Medulla oblongata (tissue), 1 donor: ENCODE results near the gene RER1.

Experiments used
- DNase-seq: peaks from one replicate; pipeline ENCODE4 v3.0.0-alpha.2; 2015; ENCODE audit errors: extremely low spot score

The RER1 gene, protein sequence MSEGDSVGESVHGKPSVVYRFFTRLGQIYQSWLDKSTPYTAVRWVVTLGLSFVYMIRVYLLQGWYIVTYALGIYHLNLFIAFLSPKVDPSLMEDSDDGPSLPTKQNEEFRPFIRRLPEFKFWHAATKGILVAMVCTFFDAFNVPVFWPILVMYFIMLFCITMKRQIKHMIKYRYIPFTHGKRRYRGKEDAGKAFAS

DNA sequence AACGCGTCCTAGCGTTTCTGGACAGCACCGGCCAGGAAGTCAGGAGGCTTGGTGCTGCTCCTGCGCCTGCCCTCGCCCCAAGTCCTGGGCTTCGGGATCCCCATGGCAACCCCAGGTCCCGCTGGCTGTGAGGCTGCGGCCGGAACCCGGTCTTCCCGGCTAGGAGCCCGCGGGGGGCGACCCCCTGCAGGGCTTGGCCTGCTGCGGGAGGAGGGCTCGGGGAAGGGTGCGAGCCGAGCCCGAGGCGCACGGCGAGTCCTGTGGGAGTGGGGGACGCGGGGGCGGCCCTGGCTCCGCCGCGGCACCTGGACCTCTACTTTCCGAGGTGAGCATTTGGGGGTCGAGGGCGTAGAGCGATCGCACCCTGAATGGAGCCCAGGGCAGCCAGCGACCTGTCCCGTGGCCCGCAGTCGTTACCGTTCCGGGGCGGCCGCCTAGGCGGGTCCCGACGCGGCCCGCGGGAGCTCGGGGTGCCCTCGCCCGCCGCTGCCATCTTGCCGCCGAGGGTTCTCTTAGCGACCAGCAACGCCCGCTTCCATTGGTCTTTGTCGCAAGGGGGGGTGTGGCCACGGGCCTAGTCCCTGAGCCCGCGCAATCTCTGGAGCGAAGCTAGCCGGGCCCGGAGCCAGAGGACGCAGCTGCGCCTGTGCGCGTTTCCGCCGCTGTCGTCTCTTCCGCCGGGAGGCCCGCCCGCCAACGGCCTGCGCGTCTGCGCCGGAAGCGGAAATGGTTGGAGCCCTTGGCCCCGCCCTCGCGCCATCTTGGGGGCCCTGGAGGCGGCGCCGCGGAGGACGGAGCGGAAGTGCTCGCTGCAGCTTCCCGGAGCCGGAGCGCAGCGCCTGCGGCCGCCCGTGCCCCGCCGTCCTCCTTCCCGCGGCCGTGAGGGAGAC is at the start of gene RER1, which contains the start of gene MORN1:
Gene RER1 (plus strand): TSS at position 801 of the 890 bp plus-strand sequence. CDS start 3,950 bp downstream, outside the sequence.
Gene MORN1 (minus strand): TSS at position 514 of the 890 bp plus-strand sequence. CDS start 21 bp downstream, at position 493.
- DNase-seq, result peak; percentile 99

DNA sequence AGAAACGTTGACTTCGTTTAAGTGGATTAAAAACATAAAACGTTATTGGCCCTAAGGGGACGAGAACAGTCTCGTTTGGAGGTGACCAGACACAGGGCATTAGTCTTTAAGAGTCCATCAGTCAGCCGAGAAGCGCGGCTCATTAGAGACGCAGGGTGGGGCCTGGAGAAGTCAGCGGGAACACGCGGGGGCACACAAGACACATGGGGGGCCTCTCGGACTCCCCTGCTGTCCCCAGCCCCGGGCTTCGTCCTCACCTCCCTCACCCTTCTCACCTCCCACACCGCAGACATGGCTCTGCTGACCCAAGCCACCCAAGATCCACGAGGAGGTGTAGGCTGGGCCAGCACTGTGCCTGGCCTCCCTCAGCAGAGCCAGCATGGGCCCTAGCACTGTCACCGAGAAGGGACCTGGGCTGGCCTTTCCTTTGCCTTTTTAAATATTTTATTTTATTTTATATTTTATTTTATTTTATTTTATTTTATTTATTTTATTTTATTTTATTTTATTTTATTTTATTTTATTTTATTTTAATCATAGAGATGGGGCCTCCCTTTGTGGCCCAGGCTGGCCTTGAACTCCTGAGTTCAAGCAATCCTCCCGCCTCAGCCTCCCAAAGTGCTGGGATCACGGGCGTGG is 49.1 kb upstream of the RER1 start:
- DNase-seq, result no peak

DNA sequence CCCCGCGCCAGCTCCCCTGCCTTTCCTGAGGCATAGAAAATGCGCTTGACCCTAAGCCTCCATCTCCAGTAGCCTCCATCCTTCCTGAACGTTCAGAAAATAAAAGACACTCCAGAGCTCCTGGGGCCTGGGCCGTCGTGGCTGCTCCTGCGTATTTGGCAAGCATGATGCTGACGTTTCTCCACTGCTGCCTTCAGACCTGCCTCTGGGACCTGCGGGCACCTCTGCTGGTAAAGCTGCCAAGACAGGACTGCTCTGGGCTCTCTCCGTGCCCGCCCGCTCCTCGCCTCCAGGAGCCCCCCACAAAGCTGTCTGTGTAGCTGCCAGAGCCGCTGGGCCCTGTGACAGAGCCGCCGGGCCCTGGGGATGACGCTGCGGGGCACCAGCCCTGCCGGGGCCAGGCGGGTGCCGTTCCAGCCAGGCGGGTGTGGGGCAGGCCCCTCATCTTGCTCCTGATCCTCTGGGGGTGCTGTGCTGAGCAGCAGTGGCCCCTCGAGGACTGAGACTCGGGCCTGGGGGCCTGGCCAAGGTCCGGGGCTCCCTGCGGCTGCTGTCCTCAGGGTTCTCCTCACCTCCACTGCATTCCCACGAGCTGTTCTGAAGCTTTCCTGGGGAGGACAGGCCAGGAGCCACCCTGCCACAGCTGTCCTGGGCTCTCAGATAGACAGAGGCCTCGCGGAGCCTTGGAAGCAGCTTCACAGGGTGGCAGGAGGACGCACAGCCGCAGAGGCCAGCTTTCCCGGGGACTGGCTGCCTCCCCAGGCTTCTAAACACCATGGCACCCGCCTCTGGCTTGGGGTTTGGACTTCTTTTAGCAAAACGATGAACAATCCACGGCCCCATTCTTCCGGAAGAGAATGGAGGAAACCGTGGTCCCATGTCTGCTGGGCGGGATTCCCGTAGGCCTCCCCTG is 48.4 kb upstream of the RER1 start:
- DNase-seq, result peak; percentile 64

DNA sequence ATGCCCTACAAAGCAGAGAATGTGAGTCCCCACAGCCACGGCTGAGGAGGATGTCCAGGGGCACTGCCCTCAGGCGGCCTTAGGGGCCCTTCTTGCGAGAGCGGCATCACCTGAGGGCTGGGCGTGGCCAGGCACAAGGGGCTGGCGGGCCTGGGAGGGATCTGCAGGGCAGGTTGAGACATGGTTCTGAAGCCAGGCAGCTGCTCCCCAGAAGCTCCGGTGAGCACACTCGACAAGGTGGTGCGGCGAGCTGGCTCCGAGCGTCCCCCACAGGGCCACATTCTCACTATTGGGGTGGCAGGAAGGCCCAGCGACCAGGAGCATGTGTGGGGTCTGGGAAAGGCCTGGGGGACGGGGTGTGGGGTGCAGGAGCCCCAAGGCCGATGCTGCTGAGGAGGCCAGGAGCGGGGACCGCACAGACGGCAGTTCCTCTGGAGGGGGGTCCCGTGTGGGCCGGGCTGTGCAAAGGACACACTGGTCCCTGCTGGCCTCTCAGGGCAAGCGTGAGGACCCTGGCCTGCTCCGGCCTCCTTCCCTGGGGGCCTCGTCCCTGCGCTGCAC is 47.4 kb upstream of the RER1 start:
- no peak for DNase-seq

DNA sequence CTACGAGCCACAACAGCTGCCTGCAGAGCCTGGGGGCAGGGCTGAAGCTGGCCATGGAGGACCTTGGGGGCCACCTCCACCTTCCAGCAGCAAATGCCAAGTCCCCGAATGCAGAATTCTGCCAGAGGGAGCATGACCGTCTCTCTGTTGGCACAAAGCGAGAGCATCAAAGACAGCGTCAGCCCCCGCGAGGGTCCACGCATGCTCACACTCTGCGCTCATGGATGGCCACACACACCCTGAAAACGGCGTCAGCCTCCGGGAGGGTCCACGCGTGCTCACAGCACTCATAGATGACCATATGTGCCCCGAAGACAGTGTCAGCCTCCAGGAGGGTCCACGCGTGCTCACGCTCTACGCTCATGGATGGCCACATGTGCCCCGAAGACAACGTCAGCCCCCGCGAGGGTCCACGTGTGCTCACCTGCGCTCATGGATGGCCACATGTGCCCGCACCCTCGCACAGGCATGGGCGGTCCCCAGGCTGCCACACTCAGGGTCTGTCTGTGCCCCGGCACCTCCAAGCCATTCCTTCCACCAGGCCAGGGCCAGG is 46.8 kb upstream of the RER1 start:
- DNase-seq, result no peak

DNA sequence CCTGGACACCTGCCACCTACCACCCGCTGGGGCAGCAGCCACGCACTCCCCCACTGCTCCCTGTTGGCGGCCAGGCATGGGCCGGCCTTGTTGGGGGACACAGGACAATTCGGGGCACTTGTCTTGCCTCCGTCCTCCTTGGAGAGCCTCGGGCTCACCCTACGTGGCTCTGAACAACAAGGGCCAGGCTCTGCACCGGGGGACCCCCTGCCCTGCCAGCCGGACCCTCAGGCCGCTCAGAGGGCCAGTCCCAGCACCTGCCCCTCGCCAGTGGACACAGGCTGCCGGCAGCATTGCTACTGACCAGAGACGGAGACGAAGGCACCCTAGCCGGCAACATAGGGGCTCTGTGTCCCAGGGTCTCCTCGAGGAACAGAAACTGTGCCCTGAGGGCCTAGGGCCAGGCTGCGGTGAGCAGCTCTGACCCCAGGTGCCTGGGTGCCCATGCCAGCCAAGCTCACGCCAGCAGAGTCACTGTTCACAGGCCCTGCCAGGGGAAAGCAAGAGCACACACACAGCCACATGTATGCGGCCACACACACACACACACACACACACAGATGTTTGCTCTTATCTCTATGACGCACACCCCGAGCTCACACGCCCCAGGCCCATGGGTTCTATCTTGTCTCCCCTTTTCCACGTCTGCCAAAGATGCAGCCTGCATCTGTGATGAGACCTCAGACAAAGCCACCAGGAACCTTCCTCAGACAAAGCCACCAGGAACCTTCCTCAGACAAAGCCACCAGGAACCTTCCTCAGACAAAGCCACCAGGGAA is 46.2 kb upstream of the RER1 start:
- DNase-seq, result no peak

DNA sequence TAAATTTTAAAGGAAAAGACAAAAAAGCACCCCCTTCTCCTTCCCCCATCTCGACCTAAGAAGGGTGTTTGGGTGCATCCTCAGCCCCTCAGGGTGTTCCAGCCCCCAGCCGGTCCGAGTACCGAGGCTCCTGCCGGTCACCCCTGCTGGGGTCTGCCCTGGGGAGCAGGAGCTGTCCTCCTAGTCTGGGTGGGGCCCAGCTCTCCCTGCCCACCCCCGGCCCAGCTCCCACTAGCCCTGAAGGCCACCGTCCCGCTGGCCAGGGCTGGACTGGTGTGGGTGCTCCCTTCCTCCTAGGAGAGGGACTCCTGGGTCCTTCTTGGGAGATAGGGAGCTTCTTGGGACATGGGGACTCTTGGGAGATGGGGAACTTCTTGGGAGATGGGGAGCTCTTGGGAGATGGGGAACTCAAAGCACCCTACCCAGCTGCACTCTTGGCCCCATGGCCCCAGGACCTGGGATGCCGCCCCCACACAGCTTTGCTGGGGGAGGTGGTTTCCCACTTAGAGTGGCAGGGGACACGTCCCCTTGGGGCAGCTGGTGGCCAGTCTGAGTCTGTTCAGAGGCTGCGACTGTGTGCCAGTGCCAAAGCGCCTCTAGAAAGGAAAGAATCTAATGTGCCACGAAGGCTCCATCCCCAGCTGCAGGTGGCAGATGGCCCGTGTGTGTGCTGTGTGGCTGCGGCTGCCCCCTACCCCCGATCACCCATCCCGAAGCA is 44.8 kb upstream of the RER1 start:
- DNase-seq, result no peak

DNA sequence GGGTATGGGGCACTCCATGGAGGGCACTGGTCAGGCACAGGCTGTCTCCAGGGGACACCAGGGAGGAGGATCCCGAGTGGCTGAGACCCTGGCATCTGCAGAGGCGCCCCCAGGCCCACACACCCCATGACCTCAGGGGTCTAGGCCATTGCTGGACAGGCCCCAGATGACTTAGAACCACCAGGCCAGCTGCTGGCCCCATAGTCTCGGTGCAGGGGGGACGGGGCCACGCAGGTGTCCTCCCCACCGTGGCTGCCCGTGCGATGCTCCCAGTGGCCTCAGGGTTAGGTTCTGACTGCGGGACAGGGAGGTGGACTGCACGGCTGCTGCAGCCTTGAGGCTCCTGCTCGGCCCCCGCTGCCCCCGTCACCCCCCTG is 44.2 kb upstream of the RER1 start:
- no peak for DNase-seq

DNA sequence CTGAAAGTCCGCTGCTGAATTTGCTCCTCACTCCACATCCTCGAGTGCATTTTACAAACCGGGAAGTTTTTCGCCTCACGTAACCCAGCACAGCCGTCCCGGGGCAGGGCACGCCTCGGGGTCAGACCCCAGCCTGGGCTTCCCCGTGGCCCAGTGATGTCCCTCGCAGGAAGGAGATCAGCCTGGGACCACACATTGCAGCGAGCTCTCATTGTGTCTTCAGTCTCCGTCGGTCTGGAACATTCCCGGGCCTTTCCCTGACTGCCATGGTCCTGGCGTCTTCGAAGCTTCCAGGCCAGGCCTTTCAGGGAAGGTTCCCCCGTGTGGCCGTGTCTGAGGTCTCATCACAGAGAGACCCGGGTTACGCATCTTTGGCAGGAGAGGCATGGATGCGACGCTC is 43.7 kb upstream of the RER1 start:
- DNase-seq, result no peak

DNA sequence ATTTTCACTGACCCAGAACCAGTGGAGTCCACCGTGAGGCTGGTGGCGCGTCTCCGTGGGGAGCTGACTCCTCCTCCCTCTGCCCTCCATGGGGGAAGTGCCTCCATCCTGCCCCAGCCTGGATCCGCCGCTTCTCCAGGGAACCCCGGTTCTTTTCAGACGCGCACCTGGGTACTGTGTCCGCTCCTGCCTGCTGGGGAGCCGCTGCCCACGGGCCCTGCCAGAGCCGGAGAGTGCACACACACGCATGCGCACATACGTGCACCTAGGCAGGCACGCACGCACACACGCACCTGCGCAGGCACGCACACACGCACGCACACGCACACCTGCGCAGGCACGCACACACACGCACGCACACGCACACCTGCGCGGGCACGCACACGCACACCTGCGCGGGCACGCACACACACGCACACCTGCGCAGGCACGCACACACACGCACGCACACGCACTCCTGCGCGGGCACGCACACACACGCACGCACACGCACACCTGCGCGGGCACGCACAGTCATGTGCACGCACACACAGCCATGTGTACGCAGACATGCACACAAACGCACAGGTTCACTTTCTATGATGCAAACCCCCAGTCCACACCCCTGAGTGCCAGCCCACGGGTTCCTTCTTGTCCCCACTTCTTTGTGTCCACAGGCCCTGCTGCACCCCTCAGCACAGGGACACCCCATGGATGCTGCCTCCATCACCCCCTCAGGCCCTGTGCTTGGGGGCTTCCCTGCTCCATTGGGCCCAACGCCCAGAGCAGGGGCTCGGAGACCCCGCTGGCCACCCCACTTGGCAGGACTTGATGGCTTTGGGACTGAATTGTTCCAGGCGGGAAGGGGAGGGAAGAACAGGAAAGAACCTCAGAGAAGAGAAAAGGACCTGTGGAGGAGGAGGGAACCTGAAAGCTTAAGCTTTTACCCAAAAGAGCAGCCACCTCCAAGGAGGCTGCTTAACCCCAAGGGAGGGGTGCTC is 43.0 kb upstream of the RER1 start:
- no peak for DNase-seq

DNA sequence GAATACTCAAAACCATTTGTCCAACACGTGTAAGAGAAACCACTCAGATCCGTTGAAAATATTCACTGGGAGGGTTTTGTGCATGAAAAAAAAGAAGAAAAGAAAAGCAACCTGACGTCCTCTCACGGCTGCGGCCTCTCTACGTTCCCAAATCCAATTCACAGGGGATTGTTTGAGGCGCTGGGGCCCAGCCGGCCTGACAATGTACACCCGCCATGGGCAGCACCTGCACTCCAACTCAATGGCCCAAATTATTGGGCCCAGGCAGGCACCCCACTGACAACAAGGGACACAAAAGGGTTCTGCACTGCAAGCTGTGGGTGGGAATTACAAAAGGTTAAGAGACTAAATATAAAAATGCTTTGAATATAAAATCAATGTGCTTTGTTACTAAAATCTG is 41.8 kb upstream of the RER1 start:
- DNase-seq, result no peak

DNA sequence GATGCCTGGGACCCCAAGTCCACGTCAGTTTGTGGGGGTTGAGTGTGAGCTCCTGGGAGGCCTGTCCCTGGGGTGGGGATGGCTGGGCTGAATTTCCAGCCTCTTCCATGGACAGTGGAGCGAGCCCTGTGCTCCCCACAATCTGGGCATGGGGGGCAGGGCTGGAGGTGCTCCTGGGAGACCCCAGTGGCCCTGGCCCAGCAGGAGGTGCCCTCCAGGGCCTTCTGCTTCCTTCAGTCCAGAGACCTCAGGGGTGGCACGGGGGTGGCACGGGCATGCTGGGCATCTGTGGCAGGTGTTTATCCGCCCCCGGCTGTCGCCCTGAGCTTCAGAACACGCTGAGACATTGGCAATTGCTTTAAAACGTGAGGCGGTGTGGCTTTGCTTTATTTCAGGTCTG is 41.1 kb upstream of the RER1 start:
- no peak for DNase-seq

DNA sequence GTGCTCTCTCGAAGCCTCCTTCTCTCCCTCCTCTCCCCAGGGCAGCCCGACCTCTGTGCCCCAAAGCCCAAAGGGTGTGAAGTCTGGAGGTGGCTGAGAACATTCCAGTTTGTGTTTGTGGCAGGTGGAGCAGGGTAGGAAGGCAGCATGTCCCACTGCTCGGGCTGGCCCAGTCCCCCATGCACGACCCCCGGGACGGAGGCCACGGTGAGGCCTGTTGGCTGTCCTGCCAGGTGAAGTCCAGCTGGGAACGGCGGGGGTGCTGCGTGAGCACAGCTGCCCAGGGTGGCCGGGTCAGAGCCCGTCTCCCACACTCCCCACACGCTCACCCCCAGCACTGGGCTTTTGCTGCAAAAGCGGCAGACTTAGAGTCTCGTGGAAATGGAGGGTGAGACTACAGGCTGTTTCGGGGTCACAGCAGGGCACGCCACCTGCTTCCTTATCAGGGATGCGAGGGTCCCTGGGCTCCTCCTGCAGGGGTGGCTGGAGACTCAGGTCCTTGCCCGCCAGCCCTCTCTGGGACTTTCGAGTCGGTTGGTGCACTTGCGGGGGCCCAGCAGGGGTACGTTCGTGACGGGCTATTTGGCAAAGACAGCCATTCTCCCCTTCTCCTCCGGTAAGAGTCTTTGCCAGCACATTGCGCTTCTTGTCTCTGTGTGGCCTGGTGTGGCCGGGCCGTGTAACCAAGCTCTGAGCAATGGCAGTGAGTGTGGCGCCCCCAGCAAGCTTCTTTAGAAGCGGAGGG is 40.6 kb upstream of the RER1 start:
- no peak for DNase-seq

DNA sequence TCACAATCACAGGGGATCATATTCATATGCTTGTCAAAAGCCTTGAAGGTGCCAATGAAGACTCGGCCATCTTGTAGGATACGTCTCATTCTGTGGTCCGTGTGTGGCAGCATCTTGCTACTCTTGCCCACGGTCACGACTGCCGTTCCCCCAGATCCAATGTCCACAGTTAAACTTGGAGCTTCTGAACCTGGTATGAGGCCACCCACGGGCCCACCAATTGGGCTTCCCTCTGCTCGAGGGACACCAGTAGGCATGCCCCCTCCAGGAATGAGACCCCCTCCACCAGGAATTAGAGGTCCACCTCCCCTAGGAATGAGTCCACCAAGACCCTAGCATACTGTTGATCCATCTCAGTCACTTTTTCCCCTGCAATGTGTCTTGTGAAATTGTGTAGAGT is 39.9 kb upstream of the RER1 start:
- no peak for DNase-seq

DNA sequence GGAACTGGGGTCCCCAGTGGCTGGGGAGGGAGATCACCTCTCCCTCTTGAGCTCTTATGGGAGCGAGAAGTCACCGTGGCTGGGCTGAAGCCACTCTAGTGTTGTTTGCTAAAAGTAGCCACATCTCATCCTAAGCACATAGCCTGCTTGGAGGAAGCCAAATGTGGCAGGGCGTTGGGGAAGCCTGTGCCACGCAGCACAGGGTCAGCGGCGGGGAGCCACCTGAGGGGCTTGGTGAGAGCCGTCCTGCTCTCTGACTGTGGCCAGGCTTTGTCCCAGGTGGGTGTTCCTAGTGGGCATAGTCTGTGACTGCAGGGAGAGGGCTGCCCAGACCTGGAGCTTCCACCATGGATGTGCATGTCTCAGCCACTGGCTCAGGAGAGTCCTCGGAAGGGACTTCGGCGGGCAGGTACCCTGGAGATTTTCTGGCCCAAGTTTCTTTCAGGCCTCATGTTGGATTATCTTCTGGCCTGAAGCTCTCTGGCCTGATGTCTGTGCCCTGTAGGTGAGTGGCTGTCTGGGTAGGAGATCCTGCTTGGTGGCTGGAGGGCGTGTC is 39.2 kb upstream of the RER1 start:
- no peak for DNase-seq

DNA sequence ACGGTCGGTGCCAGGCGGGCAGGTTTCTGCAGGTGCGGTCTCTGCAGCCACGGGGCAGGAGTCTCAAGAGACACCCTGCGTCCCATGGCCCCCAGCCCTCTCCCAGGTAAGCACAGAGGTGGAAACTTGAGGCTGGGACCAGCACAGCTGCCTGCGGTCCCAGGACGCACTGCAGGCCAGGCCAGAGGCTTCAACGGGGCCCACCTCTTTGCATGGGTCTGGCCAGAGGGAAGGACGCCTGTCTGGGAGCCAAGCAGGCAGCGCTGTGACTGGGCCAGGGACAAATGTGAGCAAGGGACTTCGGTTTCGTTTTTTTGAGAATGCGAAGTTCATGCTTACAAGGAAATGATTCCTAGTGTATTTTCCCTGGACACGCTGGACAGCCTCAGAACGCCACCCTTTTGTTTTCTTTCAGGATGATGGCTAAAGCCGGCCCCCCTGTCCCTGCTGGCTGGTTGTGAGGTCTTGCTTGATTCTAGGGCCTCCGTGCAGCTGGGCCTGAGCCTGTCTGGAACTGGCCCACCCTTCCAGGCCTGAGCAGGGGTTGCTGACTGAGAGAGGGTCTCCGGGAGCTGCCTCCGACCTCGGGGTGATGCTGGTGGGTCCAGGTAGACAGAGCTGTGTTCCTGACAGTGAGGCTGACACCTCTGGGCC is 38.6 kb upstream of the RER1 start:
- DNase-seq, result no peak
